HepG2 (cell line): ENCODE results near the gene ZNF669. TPM values are rescaled to one million over a fixed set of nuclear protein-coding genes. Genes with fewer than 3 reads are reported as not detected.
A peak's percentile ranks its signal among the peaks of the same experiment; 100 is the strongest.

Source experiments
- ATAC-seq: fragments of 200-7000 bp; cut with Tn5 transposase; 3 replicates; pipeline ENCODE4 v1.9.1; 2020; ENCODE audit warnings: mild to moderate bottlenecking, moderate library complexity
- BruUV-seq: library from RNA; stranded (reverse); fragments of 400-500 nt; replicated peaks from 2 replicates; lab custom pipeline; 2021; lab: Mats Ljungman, UMichigan
- CTCF ChIA-PET: fragments of 300-600 bp; formaldehyde crosslinking; extraction: SDS; loops from one replicate; lab custom pipeline; 2021; ENCODE audit warnings: low total read pairs, inconsistent platforms, low intra/inter-chr PET ratio; lab: Yijun Ruan, JAX
- POLR2A ChIA-PET: fragments of 350-600 bp; sonication (Branson Sonifier 250); formaldehyde crosslinking; loops from one replicate; lab custom pipeline; 2020; ENCODE audit warnings: antibody characterized with exemption, inconsistent platforms; lab: Yijun Ruan, JAX
- DNase-seq: peaks from one replicate; pipeline ENCODE4 v3.0.0-alpha.2; 2015; ENCODE audit warnings: low spot score
- FAIRE-seq: peaks from 3 replicates; lab custom pipeline; 2011; peaks lifted over from hg19 to GRCh38; lab: Jason Lieb, UNC
- H2AFZ ChIP-seq: one replicate; pipeline ENCODE4 v1.6.1; 2011; ENCODE audit warnings: low read length, inconsistent platforms
- H3K27ac ChIP-seq: fragments of 300-600 bp; 3 replicates; pipeline ENCODE4 v1.8.0; 2011; ENCODE audit warnings: mixed run types, mild to moderate bottlenecking, mixed read lengths, low read length, inconsistent platforms; ENCODE audit not compliant: insufficient read depth; ENCODE audit errors: extremely low read length
- H3K27me3 ChIP-seq, 2 experiments: fragments of 200-600 bp in 1 of 2; 2 replicates in 1 of 2; 3 replicates in 1 of 2; pipeline versions ENCODE4 v1.6.0 to v1.8.0; 2011; ENCODE audit warnings: low read length in 2 of 2, mild to moderate bottlenecking in 2 of 2, moderate library complexity in 2 of 2, inconsistent platforms in 1 of 2; ENCODE audit not compliant: insufficient read depth in 2 of 2, control insufficient read depth in 1 of 2
- H3K36me3 ChIP-seq, 2 experiments: fragments of 200-600 bp in 1 of 2; replicated peaks in 1 of 2; 2 replicates in 1 of 2; 3 replicates in 1 of 2; pipeline versions ENCODE4 v1.5.1 to v1.8.0; 2011; ENCODE audit warnings: low read length in 2 of 2, inconsistent platforms in 1 of 2; ENCODE audit not compliant: insufficient read depth in 2 of 2, control insufficient read depth in 1 of 2
- H3K4me1 ChIP-seq: 2 replicates; pipeline ENCODE4 v1.5.1; 2012; ENCODE audit warnings: low read length, inconsistent platforms; ENCODE audit not compliant: insufficient read depth
- H3K4me2 ChIP-seq: 2 replicates; pipeline ENCODE4 v1.6.0; 2011; ENCODE audit warnings: low read depth, low read length, inconsistent platforms
- H3K4me3 ChIP-seq, 3 experiments: fragments of 200-600 bp in 1 of 3; sonication (generic), shearing (Covaris generic) in 1 of 3; replicated peaks in 1 of 3; 2 replicates each; pipeline ENCODE4 v1.5.1; 2011 to 2016; ENCODE audit warnings: low read length in 3 of 3, inconsistent platforms in 2 of 3, low read depth in 2 of 3, mild to moderate bottlenecking in 2 of 3, control low read depth in 1 of 3, mixed read lengths in 1 of 3; ENCODE audit not compliant: insufficient read depth in 1 of 3
- H3K79me2 ChIP-seq: one replicate; pipeline ENCODE4 v1.6.1; 2011; ENCODE audit warnings: low read length, inconsistent platforms; ENCODE audit not compliant: insufficient read depth
- H3K9ac ChIP-seq: 2 replicates; pipeline ENCODE4 v1.6.0; 2011; ENCODE audit warnings: mild to moderate bottlenecking, low read depth, low read length, inconsistent platforms; ENCODE audit not compliant: insufficient read depth
- H3K9me3 ChIP-seq: 2 replicates; pipeline ENCODE4 v1.5.1; 2012; ENCODE audit warnings: mild to moderate bottlenecking, low read length
- H4K20me1 ChIP-seq: 2 replicates; pipeline ENCODE4 v1.6.0; 2011; ENCODE audit warnings: inconsistent platforms, mild to moderate bottlenecking, low read length, moderate library complexity; ENCODE audit not compliant: insufficient read depth
- BORCS8-MEF2B ChIP-seq: sonication (generic); formaldehyde crosslinking; IDR thresholded peaks from 2 replicates; pipeline ENCODE4 v1.8.0; 2022; ENCODE audit warnings: mild to moderate bottlenecking, missing genetic modification reagents
- BRCA1 ChIP-seq: sonication (generic); formaldehyde crosslinking; IDR thresholded peaks from 2 replicates; pipeline ENCODE4 v1.4.0; 2020; ENCODE audit warnings: missing genetic modification reagents
- CHD2 ChIP-seq: IDR thresholded peaks from 2 replicates; pipeline ENCODE4 v1.6.1; 2011; ENCODE audit warnings: low read depth, low read length, improper control_type of control experiment
- FOXK1 ChIP-seq: sonication (generic); formaldehyde crosslinking; IDR thresholded peaks from 2 replicates; pipeline ENCODE4 v1.4.0; 2020; ENCODE audit warnings: low read depth, missing genetic modification reagents, borderline replicate concordance
- KDM5B ChIP-seq: sonication (generic); formaldehyde crosslinking; IDR thresholded peaks from 2 replicates; pipeline ENCODE4 v1.4.0; 2020; ENCODE audit warnings: missing genetic modification reagents, mild to moderate bottlenecking, borderline replicate concordance
- MAFF ChIP-seq: IDR thresholded peaks from 2 replicates; pipeline ENCODE4 v1.6.1; 2011; ENCODE audit warnings: low read depth, low read length, improper control_type of control experiment
- MAFK ChIP-seq, 2 experiments: IDR thresholded peaks in 1 of 2; conservative IDR thresholded peaks in 1 of 2; 2 replicates each; pipeline ENCODE4 v1.6.1; 2011; ENCODE audit warnings: improper control_type of control experiment in 2 of 2, low read length in 2 of 2
- NRL ChIP-seq: sonication (generic); formaldehyde crosslinking; IDR thresholded peaks from 2 replicates; pipeline ENCODE4 v1.5.0; 2020; ENCODE audit warnings: missing genetic modification reagents, mild to moderate bottlenecking, moderate library complexity, borderline replicate concordance
- REXO4 ChIP-seq: sonication (generic); formaldehyde crosslinking; IDR thresholded peaks from 2 replicates; pipeline ENCODE4 v1.8.0; 2022; ENCODE audit warnings: missing genetic modification reagents, mild to moderate bottlenecking, borderline replicate concordance
- SRSF1 ChIP-seq: fragments of 200-400 bp; formaldehyde crosslinking; optimal IDR thresholded peaks from 2 replicates; pipeline ENCODE3; 2017; ENCODE audit warnings: mild to moderate bottlenecking, low read depth, low read length, moderate library complexity
- ZNF121 ChIP-seq: sonication (generic); formaldehyde crosslinking; IDR thresholded peaks from 2 replicates; pipeline ENCODE4 v1.5.0; 2020; ENCODE audit warnings: mild to moderate bottlenecking, missing genetic modification reagents
- ZNF7 ChIP-seq: IDR thresholded peaks from 2 replicates; pipeline ENCODE4 v1.6.1; 2016; ENCODE audit warnings: missing biosample characterization, missing genetic modification reagents
- ZNF83 ChIP-seq: sonication (generic); formaldehyde crosslinking; IDR thresholded peaks from 2 replicates; pipeline ENCODE4 v1.4.0; 2020; ENCODE audit warnings: missing genetic modification reagents, mild to moderate bottlenecking, borderline replicate concordance
- WGBS: methylation state at CpG from one replicate; pipeline ENCODE4 v1.1.6; 2017; ENCODE audit warnings: low lambda C conversion rate; 5-methylcytosine and 5-hydroxymethylcytosine counted together
- in situ Hi-C: cut with HindIII; loops from 2 replicates; pipeline ENCODE4 v1.10.0; 2017; ENCODE audit warnings: low pct_unique_long_range_greater_than_20kb; ENCODE audit not compliant: extremely low pct_ligation_motif_present
- intact Hi-C: fragments of 100-400 bp; cut with micrococcal nuclease; formaldehyde crosslinking; loops from one replicate; pipeline ENCODE4 v1.10.0; 2022; ENCODE audit not compliant: unreplicated experiment
- polyA plus RNA-seq, 8 experiments: library from polyadenylated mRNA; depleted of rRNA in 3 of 8; stranded (reverse) in 7 of 8; unstranded in 1 of 8; fragments of >200 nt; fragmentation: Illumina TruSeq in 4 of 8; extraction: Trizol in 4 of 8; gene quantifications; 2 replicates each; pipeline versions ENCODE4 v1.2.1 to v1.2.3, GENCODE V29; 2011 to 2016; ENCODE audit warnings: low read depth in 4 of 8, missing spikeins in 1 of 8, mixed read lengths in 1 of 8; ENCODE audit not compliant: insufficient read depth in 1 of 8
- total RNA-seq, 5 experiments: library from RNA; depleted of rRNA; stranded (reverse); fragments of >200 nt; fragmentation: Illumina TruSeq; extraction: Trizol; gene quantifications; 2 replicates each; pipeline ENCODE4 v1.2.3, GENCODE V29; 2016; ENCODE audit warnings: low read depth in 1 of 5
- TF ChIP-seq, protein P1 (sequence below): sonication (generic); formaldehyde crosslinking; IDR thresholded peaks from 2 replicates; pipeline ENCODE4 v1.8.1; 2023; ENCODE audit warnings: missing genetic modification reagents, mild to moderate bottlenecking, borderline replicate concordance
- TF ChIP-seq, protein P2 (sequence below): IDR thresholded peaks from 2 replicates; pipeline ENCODE4 v1.6.1; 2016; ENCODE audit warnings: missing biosample characterization, missing genetic modification reagents, low read depth
- TF ChIP-seq, protein P3 (sequence below): sonication (generic); formaldehyde crosslinking; IDR thresholded peaks from 2 replicates; pipeline ENCODE4 v1.5.0; 2020; ENCODE audit warnings: missing genetic modification reagents
- TF ChIP-seq, protein P4 (sequence below): IDR thresholded peaks from 2 replicates; pipeline ENCODE4 v1.6.1; 2016; ENCODE audit warnings: missing compliant biosample characterization, missing genetic modification reagents, borderline replicate concordance
- TF ChIP-seq, protein P5 (sequence below): sonication (generic); formaldehyde crosslinking; IDR thresholded peaks from 2 replicates; pipeline ENCODE4 v1.9.0; 2021; ENCODE audit warnings: missing genetic modification reagents, mild to moderate bottlenecking, borderline replicate concordance

ZNF669 gene
- total and polyA plus RNA-seq, 2 of the 13 experiments (the other 11 are each of a cell fraction or from before 2014, with no cell fraction given) = 3.1 to 14.6 TPM

DNA sequence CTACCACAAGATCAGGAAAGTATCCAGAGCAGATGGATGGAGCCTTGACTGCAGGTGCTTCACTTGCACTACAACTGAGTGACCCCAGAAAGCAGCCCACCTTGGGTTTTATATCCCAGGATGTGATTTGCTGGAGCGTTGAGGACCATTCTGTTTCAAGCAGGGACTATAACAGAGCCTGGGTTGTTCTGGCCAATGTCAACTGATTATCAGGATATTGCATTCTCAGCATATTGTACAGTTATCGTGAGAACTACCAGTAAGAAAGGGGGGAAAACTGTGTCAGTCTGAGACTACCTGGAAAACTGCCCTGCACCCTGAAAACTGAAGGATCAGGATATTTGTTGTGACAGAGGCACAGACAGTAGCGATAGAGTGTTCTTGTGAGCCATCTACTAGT is 8.0 kb downstream of the ZNF669 start:
- no peak for DNase-seq
- Histone ChIP-seq H3K4me2 (no peak overlapping the region), H3K4me3 (no peak overlapping the region), H4K20me1 (no peaks in the 10 kb centered on the region), H3K36me3 (peaks cover 0 to 11% of the 10 kb centered on the region in 2 experiments; a peak in 3 of 5 replicates), H2AFZ (no peak overlapping the region), H3K27me3 (no peaks in the 10 kb centered on the region), H3K9ac (no peak overlapping the region)
- POLR2A ChIA-PET = no interaction called here
- in situ Hi-C loops = no loop called here
- TF ChIP-seq BORCS8-MEF2B (CRISPR knock-in tag) = no peak
- TF ChIP-seq, protein P1, sequence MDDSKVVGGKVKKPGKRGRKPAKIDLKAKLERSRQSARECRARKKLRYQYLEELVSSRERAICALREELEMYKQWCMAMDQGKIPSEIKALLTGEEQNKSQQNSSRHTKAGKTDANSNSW (CRISPR knock-in tag) = no peak
- TF ChIP-seq, protein P2, sequence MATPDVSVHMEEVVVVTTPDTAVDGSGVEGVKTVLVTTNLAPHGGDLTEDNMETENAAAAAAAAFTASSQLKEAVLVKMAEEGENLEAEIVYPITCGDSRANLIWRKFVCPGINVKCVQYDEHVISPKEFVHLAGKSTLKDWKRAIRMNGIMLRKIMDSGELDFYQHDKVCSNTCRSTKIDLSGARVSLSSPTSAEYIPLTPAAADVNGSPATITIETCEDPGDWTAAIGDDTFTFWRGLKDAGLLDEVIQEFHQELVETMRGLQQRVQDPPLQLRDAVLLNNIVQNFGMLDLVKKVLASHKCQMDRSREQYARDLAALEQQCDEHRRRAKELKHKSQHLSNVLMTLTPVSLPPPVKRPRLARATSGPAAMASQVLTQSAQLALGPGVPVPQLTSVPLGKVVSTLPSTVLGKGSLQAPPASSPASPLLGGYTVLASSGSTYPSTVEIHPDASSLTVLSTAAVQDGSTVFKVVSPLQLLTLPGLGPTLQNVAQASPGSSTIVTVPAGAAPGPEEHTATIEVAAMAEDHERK = no peak
- TF ChIP-seq, protein P3, sequence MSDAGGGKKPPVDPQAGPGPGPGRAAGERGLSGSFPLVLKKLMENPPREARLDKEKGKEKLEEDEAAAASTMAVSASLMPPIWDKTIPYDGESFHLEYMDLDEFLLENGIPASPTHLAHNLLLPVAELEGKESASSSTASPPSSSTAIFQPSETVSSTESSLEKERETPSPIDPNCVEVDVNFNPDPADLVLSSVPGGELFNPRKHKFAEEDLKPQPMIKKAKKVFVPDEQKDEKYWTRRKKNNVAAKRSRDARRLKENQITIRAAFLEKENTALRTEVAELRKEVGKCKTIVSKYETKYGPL (CRISPR knock-in tag) = no peak
- TF ChIP-seq REXO4 = no peak
- TF ChIP-seq ZNF121 (CRISPR knock-in tag) = no peak
- no peak for TF ChIP-seq NRL (CRISPR knock-in tag)
- TF ChIP-seq KDM5B (CRISPR knock-in tag) = no peak
- TF ChIP-seq, protein P4, sequence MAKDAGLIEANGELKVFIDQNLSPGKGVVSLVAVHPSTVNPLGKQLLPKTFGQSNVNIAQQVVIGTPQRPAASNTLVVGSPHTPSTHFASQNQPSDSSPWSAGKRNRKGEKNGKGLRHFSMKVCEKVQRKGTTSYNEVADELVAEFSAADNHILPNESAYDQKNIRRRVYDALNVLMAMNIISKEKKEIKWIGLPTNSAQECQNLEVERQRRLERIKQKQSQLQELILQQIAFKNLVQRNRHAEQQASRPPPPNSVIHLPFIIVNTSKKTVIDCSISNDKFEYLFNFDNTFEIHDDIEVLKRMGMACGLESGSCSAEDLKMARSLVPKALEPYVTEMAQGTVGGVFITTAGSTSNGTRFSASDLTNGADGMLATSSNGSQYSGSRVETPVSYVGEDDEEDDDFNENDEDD (CRISPR knock-in tag) = no peak
- TF ChIP-seq, protein P5, sequence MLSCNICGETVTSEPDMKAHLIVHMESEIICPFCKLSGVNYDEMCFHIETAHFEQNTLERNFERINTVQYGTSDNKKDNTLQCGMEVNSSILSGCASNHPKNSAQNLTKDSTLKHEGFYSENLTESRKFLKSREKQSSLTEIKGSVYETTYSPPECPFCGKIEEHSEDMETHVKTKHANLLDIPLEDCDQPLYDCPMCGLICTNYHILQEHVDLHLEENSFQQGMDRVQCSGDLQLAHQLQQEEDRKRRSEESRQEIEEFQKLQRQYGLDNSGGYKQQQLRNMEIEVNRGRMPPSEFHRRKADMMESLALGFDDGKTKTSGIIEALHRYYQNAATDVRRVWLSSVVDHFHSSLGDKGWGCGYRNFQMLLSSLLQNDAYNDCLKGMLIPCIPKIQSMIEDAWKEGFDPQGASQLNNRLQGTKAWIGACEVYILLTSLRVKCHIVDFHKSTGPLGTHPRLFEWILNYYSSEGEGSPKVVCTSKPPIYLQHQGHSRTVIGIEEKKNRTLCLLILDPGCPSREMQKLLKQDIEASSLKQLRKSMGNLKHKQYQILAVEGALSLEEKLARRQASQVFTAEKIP (CRISPR knock-in tag) = no peak
- TF ChIP-seq ZNF83 (CRISPR knock-in tag) = no peak
- peak; percentile 75 to 76 for TF ChIP-seq MAFK (conservative IDR thresholded peaks at IDR 0.05 in 1 of 2, IDR thresholded peaks at IDR 0.05 in 1 of 2; ENCODE audit: low read length in 2 of 2)
- TF ChIP-seq ZNF7 = no peak
- TF ChIP-seq MAFF = peak; percentile 62
- no peak for TF ChIP-seq CHD2
- TF ChIP-seq SRSF1 = no peak
- no peak for TF ChIP-seq BRCA1 (CRISPR knock-in tag)
- no peak for TF ChIP-seq FOXK1 (CRISPR knock-in tag)
- TF ChIP-seq, all 625 proteins: peak for 2
- intact Hi-C loops = no loop called here
- H3K79me2 ChIP-seq = no peaks in the 10 kb centered on the region
- no peak for FAIRE-seq
- WGBS = 70% methylated on average over 3 of the region's 3 CpGs
- CTCF ChIA-PET = no interaction called here
- BruUV-seq = no TSS peak
- H3K9me3 ChIP-seq = no peaks in the 10 kb centered on the region; the same call in 1 of the 2 replicates
- H3K27ac ChIP-seq = no peak overlapping the region
- H3K4me1 ChIP-seq = no peaks in the 10 kb centered on the region
- ATAC-seq = no peak; the same call in 2 of the 3 replicates
